Breast epithelium (tissue), 3 donors: ENCODE data around the gene KCNG2.

ENCODE experiments used
- POLR2A ChIP-seq: fragments of 450-650 bp; IDR thresholded peaks from one replicate; pipeline ENCODE4 v1.6.1; 2016; ENCODE audit warnings: antibody characterized with exemption, mild to moderate bottlenecking, moderate library complexity
- POLR2AphosphoS5 ChIP-seq, 3 donors: sonication (generic); formaldehyde crosslinking; IDR thresholded peaks; one replicate each; pipeline ENCODE4 v1.6.1; 2017; ENCODE audit warnings: antibody characterized with exemption in 3 of 3
- TF ChIP-seq, protein P1 (sequence below), 3 donors: fragments of 450-650 bp; IDR thresholded peaks; one replicate each; pipeline ENCODE4 v1.5.1; 2016 to 2017; ENCODE audit warnings: antibody characterized with exemption in 3 of 3, mild to moderate bottlenecking in 3 of 3, moderate library complexity in 3 of 3

DNA sequence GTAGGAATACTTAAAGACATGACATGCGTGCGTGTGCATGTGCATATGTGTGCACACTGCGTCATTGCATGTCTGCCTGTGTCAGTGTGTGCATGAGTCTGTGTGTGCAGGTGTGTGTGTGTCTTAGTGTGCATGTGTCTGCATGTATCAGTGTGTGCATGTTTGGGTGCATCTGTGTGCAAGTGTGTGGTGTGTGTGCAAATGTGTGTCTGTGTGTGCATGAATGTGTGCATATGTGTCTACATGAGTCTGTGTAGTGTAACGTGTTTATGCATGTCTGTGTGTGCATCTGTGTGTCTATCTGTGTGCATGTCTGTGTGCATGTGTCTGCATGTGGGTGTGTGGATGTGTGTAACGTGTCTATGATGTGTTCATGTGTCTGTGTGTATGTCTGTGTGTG is 30.5 kb downstream of the KCNG2 start:
- TF ChIP-seq, protein P1, sequence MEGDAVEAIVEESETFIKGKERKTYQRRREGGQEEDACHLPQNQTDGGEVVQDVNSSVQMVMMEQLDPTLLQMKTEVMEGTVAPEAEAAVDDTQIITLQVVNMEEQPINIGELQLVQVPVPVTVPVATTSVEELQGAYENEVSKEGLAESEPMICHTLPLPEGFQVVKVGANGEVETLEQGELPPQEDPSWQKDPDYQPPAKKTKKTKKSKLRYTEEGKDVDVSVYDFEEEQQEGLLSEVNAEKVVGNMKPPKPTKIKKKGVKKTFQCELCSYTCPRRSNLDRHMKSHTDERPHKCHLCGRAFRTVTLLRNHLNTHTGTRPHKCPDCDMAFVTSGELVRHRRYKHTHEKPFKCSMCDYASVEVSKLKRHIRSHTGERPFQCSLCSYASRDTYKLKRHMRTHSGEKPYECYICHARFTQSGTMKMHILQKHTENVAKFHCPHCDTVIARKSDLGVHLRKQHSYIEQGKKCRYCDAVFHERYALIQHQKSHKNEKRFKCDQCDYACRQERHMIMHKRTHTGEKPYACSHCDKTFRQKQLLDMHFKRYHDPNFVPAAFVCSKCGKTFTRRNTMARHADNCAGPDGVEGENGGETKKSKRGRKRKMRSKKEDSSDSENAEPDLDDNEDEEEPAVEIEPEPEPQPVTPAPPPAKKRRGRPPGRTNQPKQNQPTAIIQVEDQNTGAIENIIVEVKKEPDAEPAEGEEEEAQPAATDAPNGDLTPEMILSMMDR (IDR thresholded peaks at IDR 0.05), result no peak
- no peak for TF ChIP-seq POLR2A
- TF ChIP-seq POLR2AphosphoS5 (IDR thresholded peaks at IDR 0.05), result no peak
